Medulla oblongata (tissue), 1 donor: Measurements from ENCODE around the gene BID.
"Not testable (repeated sequence)": the region's sequence is repeated elsewhere in the genome, so short reads cannot be mapped to it uniquely, and the experiment has no call there.

ENCODE experiments used
- DNase-seq: peaks from one replicate; pipeline ENCODE4 v3.0.0-alpha.2; 2015; ENCODE audit errors: extremely low spot score

The BID gene

DNA sequence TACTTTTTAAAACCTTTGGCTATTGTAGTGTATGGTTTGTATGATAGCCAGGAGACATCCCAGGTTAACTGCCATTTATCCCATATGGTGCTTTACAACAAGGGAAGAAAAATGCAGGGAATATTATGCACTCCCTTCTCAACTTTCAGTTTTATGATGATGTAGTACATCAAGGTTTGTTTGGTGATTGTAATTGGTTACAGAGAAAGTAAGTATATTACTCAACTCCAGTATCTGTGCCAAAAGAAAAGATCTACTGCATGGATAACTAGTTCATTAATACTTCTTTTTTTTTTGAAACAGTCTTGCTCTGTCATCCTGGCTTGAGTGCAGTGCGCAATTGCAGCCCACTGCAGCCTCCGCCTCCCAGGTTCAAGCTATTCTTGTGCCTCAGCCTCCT, 70.5 kb downstream of the BID start:
- DNase-seq, result no peak

- no peak for DNase-seq
Measured at GRCh38 chr22:17700778-17701177, 73.5 kb downstream of the BID start.

- no peak for DNase-seq
Measured at GRCh38 chr22:17699696-17700340, 74.5 kb downstream of the BID start.

- DNase-seq, result no peak
Measured at GRCh38 chr22:17698948-17699347, 75.3 kb downstream of the BID start.

- not testable (repeated sequence) for DNase-seq
Measured at GRCh38 chr22:17698276-17698675, 76.0 kb downstream of the BID start.

GRCh38 chr22:17697196-17697595, 77.1 kb downstream of the BID start:
- DNase-seq, result not testable (repeated sequence)

DNA sequence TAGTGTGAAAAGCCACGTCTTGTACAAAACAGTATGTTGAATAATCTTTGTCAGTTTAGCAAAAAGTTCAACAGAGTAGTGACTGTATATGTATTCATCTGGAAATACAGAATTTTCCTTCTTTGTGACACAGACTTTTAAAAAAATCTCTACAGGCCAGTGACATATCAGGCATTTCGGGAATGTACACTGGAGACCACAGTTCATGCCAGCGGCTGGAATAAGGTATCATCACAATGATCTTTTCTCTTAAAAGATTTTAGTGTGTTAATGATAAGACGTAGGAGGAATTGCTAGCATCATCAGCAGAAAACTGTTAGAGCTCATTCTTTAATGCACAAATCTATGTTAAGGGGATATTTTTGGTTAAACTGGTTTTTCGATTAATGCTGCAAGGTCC, 78.3 kb downstream of the BID start:
- no peak for DNase-seq

GRCh38 chr22:17694752-17695151, 79.5 kb downstream of the BID start:
- DNase-seq, result no peak

DNA sequence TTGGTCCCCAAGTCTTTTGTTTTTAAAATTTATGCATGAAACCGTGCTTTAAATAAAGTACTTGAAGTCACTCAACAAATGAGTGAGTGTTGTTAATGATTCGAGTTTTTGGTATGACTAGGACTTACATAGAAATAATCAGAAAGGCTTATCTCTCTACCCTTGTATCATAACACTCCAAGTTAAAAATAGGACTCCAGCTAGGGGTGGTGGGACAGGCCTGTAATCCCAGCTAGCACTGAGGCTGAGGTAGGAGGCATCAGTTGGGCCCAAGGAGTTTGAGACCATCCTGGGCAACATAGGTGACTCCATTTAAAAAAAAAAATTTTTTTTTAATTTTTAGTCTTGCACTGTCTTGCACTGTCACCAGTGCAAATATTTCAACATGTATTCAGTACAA, 80.1 kb downstream of the BID start:
- no peak for DNase-seq

DNA sequence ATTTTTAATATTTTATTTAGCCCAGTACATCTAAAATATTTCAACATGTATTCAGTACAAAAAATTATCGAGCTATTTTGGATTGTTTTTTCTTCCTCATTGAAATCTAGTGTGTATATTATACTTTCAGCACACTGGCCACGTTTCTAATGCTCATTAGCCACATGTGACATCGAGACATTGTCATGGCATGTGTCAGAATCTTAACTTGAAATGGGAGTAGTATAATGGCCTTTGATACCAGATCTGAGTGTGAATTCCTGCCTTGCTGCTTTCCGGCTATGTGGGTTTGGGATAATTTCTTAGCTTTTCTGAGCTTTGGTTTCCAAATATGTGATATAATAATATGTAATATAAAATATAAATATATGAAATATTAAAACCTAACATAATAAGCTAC, 81.4 kb downstream of the BID start:
- no peak for DNase-seq

GRCh38 chr22:17684245-17684644, 90.0 kb downstream of the BID start:
- DNase-seq, result no peak
